Endometrium (tissue), 2 donors: ENCODE results near the gene FAT1.

Experiments used
- FAIRE-seq: peaks from 2 replicates; lab custom pipeline; 2012; peaks lifted over from hg19 to GRCh38; lab: Jason Lieb, UNC
- donor health status: control.
- donor health status: control.

Gene FAT1

GRCh38 chr4:186725469-186726425 lies 2.1 kb upstream of the FAT1 start:
- no peak for FAIRE-seq

- no peak for FAIRE-seq
These were observed 1.3 kb upstream of the FAT1 start for GRCh38 chr4:186724864-186725468.

- FAIRE-seq, result no peak
These were observed 605 bp upstream of the FAT1 start for GRCh38 chr4:186724058-186724863.

DNA sequence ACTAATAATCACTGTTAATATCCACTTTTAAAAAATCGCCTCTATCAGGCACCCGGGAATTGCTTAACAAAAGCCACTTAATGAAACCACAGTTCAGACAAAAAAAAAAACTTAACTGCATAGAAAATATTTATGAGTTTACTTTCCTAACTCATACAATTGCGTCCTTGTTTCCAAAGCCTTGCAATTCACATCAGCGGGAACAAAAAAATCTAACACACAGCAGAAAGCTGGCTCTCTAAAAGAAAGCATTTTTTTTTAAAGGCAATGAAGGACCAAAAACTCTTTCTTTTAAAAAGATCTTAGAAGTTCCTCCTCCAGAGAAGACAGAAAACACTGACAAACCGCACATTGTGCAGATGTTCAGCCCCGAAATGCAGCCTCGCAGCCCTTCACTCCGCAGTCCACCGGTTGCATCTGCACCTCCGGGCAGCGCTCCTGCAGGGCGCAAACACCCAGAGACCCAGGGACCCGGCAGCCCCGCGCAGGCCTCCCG lies 812 bp downstream of the FAT1 start:
- no peak for FAIRE-seq

- no peak for FAIRE-seq
These were observed 3.5 kb downstream of the FAT1 start for GRCh38 chr4:186719925-186720694.

- no peak for FAIRE-seq
These were observed 6.1 kb downstream of the FAT1 start for GRCh38 chr4:186717556-186717955.

DNA sequence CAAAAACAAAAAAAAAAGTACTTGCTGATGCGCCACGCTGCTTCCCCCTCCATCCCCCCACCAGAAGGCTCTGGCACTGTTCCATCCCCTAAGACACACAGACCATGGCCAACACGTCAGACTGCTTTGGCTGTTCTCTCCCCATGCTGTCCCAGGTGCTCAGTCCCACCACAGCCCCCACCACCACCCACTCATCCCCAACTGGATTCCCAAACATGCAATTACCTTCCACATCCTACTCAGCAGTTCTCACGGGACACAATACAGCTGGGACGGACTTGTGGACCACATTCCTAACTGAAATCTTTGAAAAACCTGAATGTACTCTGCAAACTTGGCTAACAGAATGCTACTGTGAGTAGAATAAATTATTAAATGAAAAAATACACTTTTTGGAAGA lies 8.6 kb downstream of the FAT1 start:
- no peak for FAIRE-seq

GRCh38 chr4:186714006-186714675 lies 9.5 kb downstream of the FAT1 start:
- no peak for FAIRE-seq

DNA sequence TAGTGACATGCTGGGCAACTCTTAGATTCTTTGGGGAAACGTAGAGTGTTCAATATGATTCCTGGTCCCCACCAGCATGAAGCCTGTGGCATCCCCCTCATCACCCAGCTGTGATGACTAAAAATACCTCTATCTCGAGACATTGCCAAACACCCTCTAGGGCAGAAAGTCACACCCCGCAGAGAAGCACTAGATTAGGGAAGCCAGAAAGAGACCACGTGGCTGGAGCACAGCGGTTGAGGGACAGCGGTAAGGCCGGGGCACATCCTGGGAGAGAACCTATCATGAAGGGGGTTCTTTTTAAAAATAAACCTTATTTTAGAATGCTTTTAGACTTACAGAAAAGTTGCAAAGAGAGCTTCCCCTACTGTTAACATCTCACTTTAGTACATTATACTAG lies 11.0 kb downstream of the FAT1 start:
- FAIRE-seq, result no peak

DNA sequence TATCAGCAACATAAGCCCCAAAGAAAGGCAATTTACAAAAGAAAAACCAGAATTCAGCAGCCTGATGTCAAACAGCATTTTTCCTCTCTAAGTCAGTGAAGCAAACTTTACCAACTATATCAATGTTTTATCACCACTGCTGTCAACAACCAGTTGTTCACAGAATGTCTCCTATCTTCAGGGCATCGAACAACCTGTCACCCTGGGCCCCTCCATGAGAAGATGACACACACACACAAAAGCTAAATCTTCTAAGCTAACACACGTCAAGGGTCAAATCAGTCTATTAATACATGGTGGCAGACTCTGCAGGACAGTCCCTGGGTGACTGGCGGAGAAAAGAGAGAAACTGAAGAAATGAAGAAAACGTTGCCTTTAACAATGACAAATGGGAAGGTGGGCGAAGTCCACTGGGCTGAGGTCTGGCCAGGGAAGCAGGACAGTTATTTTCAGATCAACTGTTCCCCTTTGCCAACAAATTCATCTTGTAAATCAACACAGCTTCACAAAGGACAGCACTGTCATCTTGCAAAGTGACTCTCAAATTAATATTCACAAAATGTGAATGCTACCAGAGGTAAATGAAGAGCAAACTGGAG lies 13.0 kb downstream of the FAT1 start:
- no peak for FAIRE-seq

DNA sequence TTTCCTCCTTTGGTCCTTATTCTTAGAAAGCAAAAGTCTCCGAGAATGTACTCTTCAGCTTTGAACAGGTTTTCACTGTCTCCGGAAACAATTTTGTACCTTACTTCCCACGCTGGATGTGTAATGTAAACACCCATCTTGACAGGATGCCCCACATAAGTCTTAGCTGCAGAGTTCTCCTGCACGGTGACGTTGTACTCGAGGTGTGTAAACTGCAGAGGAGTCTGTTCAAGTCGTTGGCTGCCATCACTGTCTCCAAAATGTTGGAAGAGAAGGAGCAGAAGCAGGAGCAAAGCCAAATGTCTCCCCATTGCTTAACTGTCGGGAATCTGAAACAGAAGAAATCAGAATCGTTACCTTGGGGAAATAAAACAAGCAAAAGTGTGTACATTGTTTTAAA lies 14.1 kb downstream of the FAT1 start:
- FAIRE-seq, result no peak

DNA sequence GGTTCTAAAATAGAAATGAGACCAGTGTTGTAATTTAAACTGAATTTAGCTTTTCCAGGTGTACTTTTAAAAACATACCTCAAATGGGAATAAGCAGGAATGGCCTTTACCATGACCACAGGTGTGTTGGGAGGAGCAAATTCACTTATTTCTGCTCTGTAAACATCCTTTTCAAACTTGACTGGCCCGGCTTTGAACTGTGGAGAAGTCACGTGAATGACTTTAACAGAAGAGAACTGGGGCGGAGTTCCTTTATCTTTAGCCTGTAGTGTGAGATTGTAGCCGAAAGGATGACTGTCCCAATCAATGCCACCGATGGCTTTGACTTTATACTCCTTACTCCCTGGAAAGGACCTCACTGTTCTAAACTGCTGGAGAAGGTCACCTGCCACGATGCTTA lies 15.1 kb downstream of the FAT1 start:
- FAIRE-seq, result no peak

- FAIRE-seq, result no peak
These were observed 15.7 kb downstream of the FAT1 start for GRCh38 chr4:186707996-186708395.

- no peak for FAIRE-seq
These were observed 16.1 kb downstream of the FAT1 start for GRCh38 chr4:186707574-186707973.

DNA sequence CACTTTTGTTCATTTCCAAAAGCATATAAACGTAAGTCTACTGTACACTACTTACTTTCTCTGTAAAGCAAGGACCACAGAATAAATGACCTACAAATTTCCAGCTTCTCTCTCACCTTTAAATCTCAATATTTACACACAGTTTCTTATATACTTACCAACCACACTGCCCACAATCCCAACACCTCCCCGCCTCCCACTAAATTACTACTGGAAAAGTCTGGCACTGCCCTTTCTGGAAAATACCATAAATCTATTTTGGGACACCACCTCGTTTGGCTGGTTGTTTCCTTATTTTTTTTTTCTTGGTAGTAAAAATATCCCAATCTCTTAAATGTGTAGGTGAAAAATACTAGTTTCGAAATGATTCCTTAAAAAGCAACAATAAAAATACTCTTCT lies 19.6 kb downstream of the FAT1 start:
- no peak for FAIRE-seq

- no peak for FAIRE-seq
These were observed 20.1 kb downstream of the FAT1 start for GRCh38 chr4:186703510-186703909.

DNA sequence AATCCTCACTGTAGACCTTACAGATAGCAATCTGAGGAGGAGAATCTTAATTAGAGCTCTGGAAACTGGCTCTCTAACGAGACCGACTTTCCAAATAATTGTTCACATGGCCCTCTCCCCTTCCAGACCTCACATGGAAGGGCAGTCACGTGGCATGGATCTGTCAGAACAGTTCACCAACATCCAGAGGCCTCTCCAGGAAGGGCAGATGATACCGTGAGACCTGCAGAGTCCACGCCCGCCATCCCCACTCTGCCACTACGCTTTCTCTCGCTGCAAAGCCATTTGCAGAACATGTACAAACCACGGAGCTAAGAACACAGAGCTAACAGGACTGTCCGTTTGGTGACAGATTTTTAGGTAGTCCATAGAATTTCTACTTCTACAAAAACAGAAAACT lies 20.7 kb downstream of the FAT1 start:
- no peak for FAIRE-seq

DNA sequence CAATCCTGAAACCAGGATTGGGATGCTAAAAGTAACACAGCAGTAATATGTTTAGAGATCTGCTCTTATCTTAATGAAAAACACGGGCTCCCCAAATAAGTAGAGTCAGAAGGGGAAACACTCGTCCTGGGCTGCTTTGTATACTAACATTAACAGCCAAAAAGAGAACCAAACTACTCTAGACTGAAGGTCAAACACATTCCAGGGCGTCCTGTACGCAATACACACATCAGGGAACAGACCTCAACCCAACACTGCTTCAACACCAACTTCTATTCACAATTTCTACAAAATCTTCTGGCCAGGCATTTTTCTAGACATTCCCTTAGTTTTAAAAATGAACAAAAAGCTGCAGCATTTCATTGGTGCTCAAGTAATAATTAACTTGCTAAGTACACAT lies 21.4 kb downstream of the FAT1 start:
- FAIRE-seq, result no peak

GRCh38 chr4:186701788-186702187 lies 21.9 kb downstream of the FAT1 start:
- FAIRE-seq, result no peak

DNA sequence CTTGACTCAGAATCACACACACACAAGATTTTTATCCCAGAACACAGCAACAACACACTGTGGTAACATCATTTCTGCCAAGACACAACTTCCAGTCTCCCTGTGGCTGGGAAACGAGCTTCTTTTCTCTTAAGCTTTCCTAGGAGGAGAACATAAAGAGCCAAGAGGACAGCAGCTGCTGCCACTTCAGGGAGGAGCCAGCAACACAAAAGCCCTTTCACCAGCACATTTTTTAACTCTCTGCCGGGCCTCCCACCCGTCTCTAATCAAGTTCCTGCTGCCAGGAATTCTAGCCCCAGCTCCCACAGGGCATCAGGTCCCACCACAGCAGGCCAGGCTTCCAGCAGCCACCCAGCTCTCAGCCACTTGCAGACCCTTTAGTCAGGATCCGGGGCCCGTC lies 22.4 kb downstream of the FAT1 start:
- FAIRE-seq, result no peak

- no peak for FAIRE-seq
These were observed 22.9 kb downstream of the FAT1 start for GRCh38 chr4:186700746-186701145.
